ENCODE results near the gene POLR1G. TPM values are rescaled to one million over a fixed set of nuclear protein-coding genes. Genes with fewer than 3 reads are reported as not detected.

Gene POLR1G
- total RNA-seq, 1 experiment from 2014 or later, result 30.5 TPM

DNA sequence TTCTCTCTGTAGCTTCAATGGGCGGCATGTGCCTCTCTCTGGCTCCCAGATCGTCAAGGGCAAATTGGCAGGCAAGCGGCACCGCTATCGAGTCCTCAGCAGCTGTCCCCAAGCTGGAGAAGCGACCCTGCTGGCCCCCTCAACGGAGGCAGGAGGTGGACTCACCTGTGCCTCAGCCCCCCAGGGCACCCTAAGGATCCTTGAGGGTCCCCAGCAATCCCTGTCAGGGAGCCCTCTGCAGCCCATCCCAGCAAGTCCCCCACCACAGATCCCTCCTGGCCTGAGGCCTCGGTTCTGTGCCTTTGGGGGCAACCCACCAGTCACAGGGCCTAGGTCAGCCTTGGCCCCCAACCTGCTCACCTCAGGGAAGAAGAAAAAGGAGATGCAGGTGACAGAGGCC, 1.7 kb downstream of the POLR1G start:
- no peak overlapping the region for H2AFZ ChIP-seq (ENCODE audit: low read depth, low read length, poor library complexity, severe bottlenecking)
- no peaks in the 10 kb centered on the region for H3K9me2 ChIP-seq (ENCODE audit: insufficient read depth)
- no peaks in the 10 kb centered on the region for H4K20me1 ChIP-seq (ENCODE audit: insufficient read depth)
- intact Hi-C loops (cut with micrococcal nuclease), result no loop called here
- no peaks in the 10 kb centered on the region for H3K27me3 ChIP-seq (ENCODE audit: insufficient read depth, low read length)
- peaks cover 48% of the 10 kb centered on the region for H3K79me2 ChIP-seq (ENCODE audit: insufficient read depth, low read length)
- TF ChIP-seq ZFX (IDR thresholded peaks at IDR 0.05) (no peak), EGR1 (IDR thresholded peaks at IDR 0.05; ENCODE audit: low read depth) (no peak), SRF (IDR thresholded peaks at IDR 0.05; ENCODE audit: low read depth) (no peak), SP1 (IDR thresholded peaks at IDR 0.05; ENCODE audit: low read depth) (no peak), YY1 (IDR thresholded peaks at IDR 0.05; ENCODE audit: extremely low read depth, insufficient replicate concordance, low read depth, low read length) (no peak), POLR2AphosphoS5 (IDR thresholded peaks at IDR 0.05; ENCODE audit: low read depth, low read length) (no peak), RAD21 (IDR thresholded peaks at IDR 0.05; ENCODE audit: low read depth) (no peak), CBX3 (IDR thresholded peaks at IDR 0.05; ENCODE audit: low read depth) (no peak), JUND (IDR thresholded peaks at IDR 0.05) (no peak), EZH2 (IDR thresholded peaks at IDR 0.05) (no peak), FOSL1 (IDR thresholded peaks at IDR 0.05; ENCODE audit: low read depth) (no peak), CEBPB (IDR thresholded peaks at IDR 0.05; ENCODE audit: low read depth) (no peak), ZNF274 (IDR thresholded peaks at IDR 0.05; ENCODE audit: low read depth, low read length) (no peak), EZH2phosphoT487 (IDR thresholded peaks at IDR 0.05; ENCODE audit: borderline replicate concordance) (no peak), POLR2A (IDR thresholded peaks at IDR 0.05; ENCODE audit: borderline replicate concordance, extremely low read depth, insufficient read depth, insufficient read length) (no peak)
- TF ChIP-seq, protein P1, sequence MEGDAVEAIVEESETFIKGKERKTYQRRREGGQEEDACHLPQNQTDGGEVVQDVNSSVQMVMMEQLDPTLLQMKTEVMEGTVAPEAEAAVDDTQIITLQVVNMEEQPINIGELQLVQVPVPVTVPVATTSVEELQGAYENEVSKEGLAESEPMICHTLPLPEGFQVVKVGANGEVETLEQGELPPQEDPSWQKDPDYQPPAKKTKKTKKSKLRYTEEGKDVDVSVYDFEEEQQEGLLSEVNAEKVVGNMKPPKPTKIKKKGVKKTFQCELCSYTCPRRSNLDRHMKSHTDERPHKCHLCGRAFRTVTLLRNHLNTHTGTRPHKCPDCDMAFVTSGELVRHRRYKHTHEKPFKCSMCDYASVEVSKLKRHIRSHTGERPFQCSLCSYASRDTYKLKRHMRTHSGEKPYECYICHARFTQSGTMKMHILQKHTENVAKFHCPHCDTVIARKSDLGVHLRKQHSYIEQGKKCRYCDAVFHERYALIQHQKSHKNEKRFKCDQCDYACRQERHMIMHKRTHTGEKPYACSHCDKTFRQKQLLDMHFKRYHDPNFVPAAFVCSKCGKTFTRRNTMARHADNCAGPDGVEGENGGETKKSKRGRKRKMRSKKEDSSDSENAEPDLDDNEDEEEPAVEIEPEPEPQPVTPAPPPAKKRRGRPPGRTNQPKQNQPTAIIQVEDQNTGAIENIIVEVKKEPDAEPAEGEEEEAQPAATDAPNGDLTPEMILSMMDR (IDR thresholded peaks at IDR 0.05 in 2 of 3, conservative IDR thresholded peaks at IDR 0.05 in 1 of 3; ENCODE audit: borderline replicate concordance in 1 of 3, insufficient read depth in 1 of 3, low read depth in 2 of 3, low read length in 2 of 3), result no peak
- TF ChIP-seq, protein P2, sequence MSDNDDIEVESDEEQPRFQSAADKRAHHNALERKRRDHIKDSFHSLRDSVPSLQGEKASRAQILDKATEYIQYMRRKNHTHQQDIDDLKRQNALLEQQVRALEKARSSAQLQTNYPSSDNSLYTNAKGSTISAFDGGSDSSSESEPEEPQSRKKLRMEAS (IDR thresholded peaks at IDR 0.05), result no peak
- TF ChIP-seq, protein P3, sequence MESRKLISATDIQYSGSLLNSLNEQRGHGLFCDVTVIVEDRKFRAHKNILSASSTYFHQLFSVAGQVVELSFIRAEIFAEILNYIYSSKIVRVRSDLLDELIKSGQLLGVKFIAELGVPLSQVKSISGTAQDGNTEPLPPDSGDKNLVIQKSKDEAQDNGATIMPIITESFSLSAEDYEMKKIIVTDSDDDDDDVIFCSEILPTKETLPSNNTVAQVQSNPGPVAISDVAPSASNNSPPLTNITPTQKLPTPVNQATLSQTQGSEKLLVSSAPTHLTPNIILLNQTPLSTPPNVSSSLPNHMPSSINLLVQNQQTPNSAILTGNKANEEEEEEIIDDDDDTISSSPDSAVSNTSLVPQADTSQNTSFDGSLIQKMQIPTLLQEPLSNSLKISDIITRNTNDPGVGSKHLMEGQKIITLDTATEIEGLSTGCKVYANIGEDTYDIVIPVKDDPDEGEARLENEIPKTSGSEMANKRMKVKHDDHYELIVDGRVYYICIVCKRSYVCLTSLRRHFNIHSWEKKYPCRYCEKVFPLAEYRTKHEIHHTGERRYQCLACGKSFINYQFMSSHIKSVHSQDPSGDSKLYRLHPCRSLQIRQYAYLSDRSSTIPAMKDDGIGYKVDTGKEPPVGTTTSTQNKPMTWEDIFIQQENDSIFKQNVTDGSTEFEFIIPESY (IDR thresholded peaks at IDR 0.05; ENCODE audit: extremely low read depth, insufficient replicate concordance, low read length), result no peak
- no peaks in the 10 kb centered on the region for H3K9me3 ChIP-seq (ENCODE audit: control insufficient read depth in 1 of 2, insufficient read depth in 1 of 2, low read depth in 1 of 2, low read length in 2 of 2)
- no peak overlapping the region for H3K27ac ChIP-seq (ENCODE audit: low read depth, low read length)
- peaks cover 2 to 17% of the 10 kb centered on the region in 2 experiments; a peak in 2 of 4 replicates for H3K36me3 ChIP-seq (ENCODE audit: control insufficient read depth in 1 of 2, insufficient read depth in 2 of 2, low read length in 2 of 2)
- POLR2A ChIA-PET, result interaction anchor here (1.0 kb wide), 1 partner anchor 14 kb away, joined by 3 read pairs; no protein-coding TSS in a partner anchor
- RAD21 ChIA-PET (ENCODE audit: low non-redundant PET in 1 of 2, low total read pairs in 2 of 2, uncharacterized antibody in 2 of 2, unreplicated experiment in 2 of 2), result no interaction called here
- BruUV-seq (replicated peaks), result no TSS peak
- CTCF ChIA-PET, result interaction anchor here (1.2 kb wide), 1 partner anchor 77 kb away, joined by 3 read pairs; no protein-coding TSS in a partner anchor
- H3K9ac ChIP-seq (ENCODE audit: low read length), result no peak overlapping the region
- H3K4me3 ChIP-seq (replicated peaks in 1 of 2; ENCODE audit: low read depth in 1 of 2, low read length in 2 of 2), result peak overlapping the region in 1 of 2 experiments; percentile 83; a peak in 2 of 4 replicates
- H3K4me1 ChIP-seq (ENCODE audit: control insufficient read depth in 1 of 2, insufficient read depth in 2 of 2, low read length in 2 of 2), result peaks cover 7 to 34% of the 10 kb centered on the region in 2 experiments
- DNase-seq (ENCODE audit: low read depth, low spot score), result no peak
- peak overlapping the region; percentile 78 for H3K4me2 ChIP-seq (ENCODE audit: low read length)
- no peak for ATAC-seq

All from HCT116 (cell line).